DMS153 (cell line): ENCODE measurements around the gene TEKT3.

ENCODE experiments used
- DNase-seq: peaks from one replicate; lab custom pipeline; 2025; lab: John Stamatoyannopoulos, UW

The TEKT3 gene

GRCh38 chr17:15341385-15341849 is at the start of gene TEKT3:
TEKT3 (minus strand) TSS chr17:15341597; CDS start chr17:15331585, 10,012 bp downstream.
- peak; percentile 34 for DNase-seq

GRCh38 chr17:15388356-15389041 is 47.1 kb upstream of the TEKT3 start:
- no peak for DNase-seq

GRCh38 chr17:15386083-15386482 is 44.7 kb upstream of the TEKT3 start:
- DNase-seq = no peak

- DNase-seq = no peak
Measured at GRCh38 chr17:15385305-15385704, 43.9 kb upstream of the TEKT3 start.

- DNase-seq = no peak
Measured at GRCh38 chr17:15384142-15384787, 42.9 kb upstream of the TEKT3 start.

- DNase-seq = peak; percentile 42
Measured at GRCh38 chr17:15382914-15383313, 41.5 kb upstream of the TEKT3 start.

- no peak for DNase-seq
Measured at GRCh38 chr17:15381707-15382106, 40.3 kb upstream of the TEKT3 start.

- no peak for DNase-seq
Measured at GRCh38 chr17:15380446-15380845, 39.0 kb upstream of the TEKT3 start.

GRCh38 chr17:15379659-15380058 is 38.3 kb upstream of the TEKT3 start:
- no peak for DNase-seq

GRCh38 chr17:15378243-15378642 is 36.8 kb upstream of the TEKT3 start:
- no peak for DNase-seq

- no peak for DNase-seq
Measured at GRCh38 chr17:15377616-15378015, 36.2 kb upstream of the TEKT3 start.

- no peak for DNase-seq
Measured at GRCh38 chr17:15377200-15377599, 35.8 kb upstream of the TEKT3 start.

- no peak for DNase-seq
Measured at GRCh38 chr17:15371376-15372130, 30.2 kb upstream of the TEKT3 start.

- DNase-seq = no peak
Measured at GRCh38 chr17:15368600-15368999, 27.2 kb upstream of the TEKT3 start.

GRCh38 chr17:15366026-15366425 is 24.6 kb upstream of the TEKT3 start:
- DNase-seq = no peak

GRCh38 chr17:15364615-15365014 is 23.2 kb upstream of the TEKT3 start:
- no peak for DNase-seq

- no peak for DNase-seq
Measured at GRCh38 chr17:15363702-15364101, 22.3 kb upstream of the TEKT3 start.

GRCh38 chr17:15361592-15361991 is 20.2 kb upstream of the TEKT3 start:
- no peak for DNase-seq

- DNase-seq = no peak
Measured at GRCh38 chr17:15361151-15361550, 19.8 kb upstream of the TEKT3 start.

- no peak for DNase-seq
Measured at GRCh38 chr17:15354256-15354655, 12.9 kb upstream of the TEKT3 start.

- DNase-seq = no peak
Measured at GRCh38 chr17:15351925-15352324, 10.5 kb upstream of the TEKT3 start.

- DNase-seq = no peak
Measured at GRCh38 chr17:15351478-15351840, 10.1 kb upstream of the TEKT3 start.
